C4-2B (cell line): ENCODE results near the gene COPS6.

Source experiments
- CTCF ChIP-seq: fragments of 450-650 bp; conservative IDR thresholded peaks from 2 replicates; pipeline ENCODE4 v1.5.1; 2017; ENCODE audit warnings: mild to moderate bottlenecking
- ZFX ChIP-seq: fragments of 450-650 bp; IDR thresholded peaks from 2 replicates; pipeline ENCODE4 v1.6.1; 2017

- TF ChIP-seq ZFX (no peak), CTCF (no peak)
Measured at GRCh38 chr7:100074841-100075240, 13.9 kb upstream of the COPS6 start.
